DND-41 (cell line): ENCODE data around the gene KAT6B.

Experiments
- ATAC-seq: fragments of 200-7000 bp; cut with Tn5 transposase; 3 replicates; pipeline ENCODE4 v1.9.1; 2021; ENCODE audit warnings: low read depth; ENCODE audit not compliant: insufficient read depth
- DNase-seq: peaks from one replicate; pipeline ENCODE4 v3.0.0-alpha.2; 2020
- H2AFZ ChIP-seq: 2 replicates; pipeline ENCODE4 v1.6.0; 2012; ENCODE audit warnings: low read depth, low read length
- H3K27ac ChIP-seq: 2 replicates; pipeline ENCODE4 v1.5.1; 2012; ENCODE audit warnings: low read length, inconsistent platforms
- H3K27me3 ChIP-seq: fragments of 200-600 bp; sonication (generic); 2 replicates; pipeline ENCODE4 v1.6.0; 2012; ENCODE audit warnings: low read length, mild to moderate bottlenecking, inconsistent platforms; ENCODE audit not compliant: insufficient read depth, poor library complexity
- H3K36me3 ChIP-seq: 2 replicates; pipeline ENCODE4 v1.5.1; 2012; ENCODE audit warnings: low read length, inconsistent platforms; ENCODE audit not compliant: insufficient read depth
- H3K4me1 ChIP-seq: 2 replicates; pipeline ENCODE4 v1.5.1; 2012; ENCODE audit warnings: mild to moderate bottlenecking, low read length; ENCODE audit not compliant: insufficient read depth
- H3K4me2 ChIP-seq: 2 replicates; pipeline ENCODE4 v1.6.0; 2012; ENCODE audit warnings: mild to moderate bottlenecking, moderate library complexity, low read length, inconsistent platforms; ENCODE audit not compliant: insufficient read depth
- H3K4me3 ChIP-seq, 2 experiments: fragments of 200-600 bp in 1 of 2; shearing (Covaris generic) in 1 of 2; 2 replicates each; pipeline ENCODE4 v1.5.1; 2012 to 2016; ENCODE audit warnings: inconsistent platforms in 2 of 2, low read length in 2 of 2, mild to moderate bottlenecking in 2 of 2, low read depth in 1 of 2, moderate library complexity in 1 of 2
- H3K79me2 ChIP-seq: 2 replicates; pipeline ENCODE4 v1.6.0; 2012; ENCODE audit warnings: low read length, inconsistent platforms; ENCODE audit not compliant: insufficient read depth
- H3K9ac ChIP-seq: 2 replicates; pipeline ENCODE4 v1.6.0; 2012; ENCODE audit warnings: low read depth, mild to moderate bottlenecking, inconsistent platforms, low read length, moderate library complexity
- H3K9me3 ChIP-seq: 2 replicates; pipeline ENCODE4 v1.5.1; 2012; ENCODE audit warnings: low read length, moderate library complexity, mild to moderate bottlenecking, inconsistent platforms; ENCODE audit not compliant: insufficient read depth, severe bottlenecking
- H4K20me1 ChIP-seq: 2 replicates; pipeline ENCODE4 v1.6.0; 2012; ENCODE audit warnings: low read length; ENCODE audit not compliant: insufficient read depth
- CTCF ChIP-seq: IDR thresholded peaks from 2 replicates; pipeline ENCODE4 v1.5.1; 2012; ENCODE audit warnings: borderline replicate concordance, low read length, moderate library complexity, mild to moderate bottlenecking; ENCODE audit not compliant: poor library complexity, severe bottlenecking; ENCODE audit errors: extremely low read depth
- EZH2 ChIP-seq: IDR thresholded peaks from 3 replicates; pipeline ENCODE4 v1.6.1; 2012; ENCODE audit warnings: borderline replicate concordance, low read depth, mild to moderate bottlenecking, moderate library complexity, low read length, inconsistent platforms; ENCODE audit not compliant: severe bottlenecking

Gene KAT6B

GRCh38 chr10:75012471-75012870 lies 186.1 kb downstream of the KAT6B start:
- no peak for ATAC-seq
- H2AFZ ChIP-seq = no peak overlapping the region
- no peaks in the 10 kb centered on the region for H3K4me1 ChIP-seq
- H3K4me2 ChIP-seq = no peak overlapping the region
- H3K36me3 ChIP-seq = peaks cover 7% of the 10 kb centered on the region; the same call in 1 of the 2 replicates
- DNase-seq = no peak
- no peak overlapping the region for H3K9ac ChIP-seq
- H4K20me1 ChIP-seq = no peaks in the 10 kb centered on the region
- H3K27ac ChIP-seq = no peak overlapping the region
- TF ChIP-seq CTCF = no peak
- no peak for TF ChIP-seq EZH2
- H3K27me3 ChIP-seq = no peaks in the 10 kb centered on the region
- no peak overlapping the region for H3K4me3 ChIP-seq
- no peaks in the 10 kb centered on the region for H3K79me2 ChIP-seq
- no peaks in the 10 kb centered on the region for H3K9me3 ChIP-seq

GRCh38 chr10:75013007-75013406 lies 186.6 kb downstream of the KAT6B start:
- TF ChIP-seq EZH2 = no peak
- TF ChIP-seq CTCF = no peak
- H3K4me3 ChIP-seq = no peak overlapping the region

GRCh38 chr10:75013522-75013921 lies 187.1 kb downstream of the KAT6B start:
- Histone ChIP-seq H3K27me3 (no peaks in the 10 kb centered on the region), H3K4me1 (no peaks in the 10 kb centered on the region), H3K9me3 (no peaks in the 10 kb centered on the region), H3K9ac (no peak overlapping the region), H3K79me2 (no peaks in the 10 kb centered on the region), H3K36me3 (peaks cover 16% of the 10 kb centered on the region; the same call in 1 of the 2 replicates), H4K20me1 (no peaks in the 10 kb centered on the region), H3K27ac (no peak overlapping the region), H3K4me2 (no peak overlapping the region), H3K4me3 (no peak overlapping the region), H2AFZ (no peak overlapping the region)
- 0 out of 3 replicates have a peak, but pooled peaks have one; percentile 9 for ATAC-seq
- TF ChIP-seq EZH2 (no peak), CTCF (no peak)
- no peak for DNase-seq

More at GRCh38 chr10:75013007-75013406, 186.6 kb downstream of the KAT6B start:
- H3K4me2 ChIP-seq = no peak overlapping the region
- no peaks in the 10 kb centered on the region for H3K9me3 ChIP-seq
- H3K36me3 ChIP-seq = peaks cover 12% of the 10 kb centered on the region; the same call in 1 of the 2 replicates
- no peaks in the 10 kb centered on the region for H4K20me1 ChIP-seq
- H3K79me2 ChIP-seq = no peaks in the 10 kb centered on the region
- H3K9ac ChIP-seq = no peak overlapping the region
- H2AFZ ChIP-seq = no peak overlapping the region
- H3K27me3 ChIP-seq = no peaks in the 10 kb centered on the region
- DNase-seq (no peak), ATAC-seq (no peak)
- no peak overlapping the region for H3K27ac ChIP-seq
- no peaks in the 10 kb centered on the region for H3K4me1 ChIP-seq

- ATAC-seq (peak; percentile 33; the same call in 1 of the 3 replicates), DNase-seq (no peak)
- Histone ChIP-seq H3K4me1 (no peaks in the 10 kb centered on the region), H3K4me3 (no peak overlapping the region), H3K9me3 (no peaks in the 10 kb centered on the region), H2AFZ (no peak overlapping the region), H4K20me1 (no peaks in the 10 kb centered on the region), H3K4me2 (no peak overlapping the region), H3K27me3 (no peaks in the 10 kb centered on the region), H3K27ac (no peak overlapping the region), H3K9ac (no peak overlapping the region), H3K79me2 (no peaks in the 10 kb centered on the region), H3K36me3 (peaks cover 16% of the 10 kb centered on the region; the same call in 1 of the 2 replicates)
- TF ChIP-seq EZH2 = no peak
- no peak for TF ChIP-seq CTCF
Measured at GRCh38 chr10:75014516-75015230, 188.3 kb downstream of the KAT6B start.
